H1 (cell line): ENCODE results near the gene ZNF560.

Experiments used
- BRCA1 ChIP-seq: IDR thresholded peaks from 2 replicates; pipeline ENCODE4 v1.6.1; 2012; ENCODE audit warnings: low read depth, low read length, improper control_type of control experiment
- CBX5 ChIP-seq: fragments of 300-800, 300-1000 bp; sonication (generic); IDR thresholded peaks from 2 replicates; pipeline ENCODE4 v1.7.1; 2016; ENCODE audit warnings: antibody characterized with exemption, low read length, low read depth
- CEBPB ChIP-seq: IDR thresholded peaks from 2 replicates; pipeline ENCODE4 v1.6.1; 2012; ENCODE audit warnings: low read depth, low read length
- EGR1 ChIP-seq: IDR thresholded peaks from 2 replicates; pipeline ENCODE4 v1.6.1; 2011; ENCODE audit warnings: low read depth, low read length, borderline replicate concordance
- JUN ChIP-seq: IDR thresholded peaks from 2 replicates; pipeline ENCODE4 v1.6.1; 2011; ENCODE audit warnings: low read depth, mild to moderate bottlenecking, improper control_type of control experiment, low read length
- POLR2A ChIP-seq, 2 experiments: IDR thresholded peaks; 1 replicate in 1 of 2; 2 replicates in 1 of 2; pipeline ENCODE4 v1.6.1; 2011; ENCODE audit warnings: low read depth in 2 of 2, low read length in 2 of 2, mild to moderate bottlenecking in 2 of 2; ENCODE audit errors: control extremely low read depth in 1 of 2
- POLR2AphosphoS5 ChIP-seq: IDR thresholded peaks from 2 replicates; pipeline ENCODE4 v1.6.1; 2011; ENCODE audit warnings: low read depth, low read length
- RAD21 ChIP-seq, 2 experiments: IDR thresholded peaks in 1 of 2; conservative IDR thresholded peaks in 1 of 2; 2 replicates each; pipeline ENCODE4 v1.6.1; 2011; ENCODE audit warnings: low read depth in 2 of 2, low read length in 2 of 2, improper control_type of control experiment in 1 of 2, inconsistent platforms in 1 of 2, mild to moderate bottlenecking in 1 of 2, moderate library complexity in 1 of 2
- RBBP5 ChIP-seq: IDR thresholded peaks from 2 replicates; pipeline ENCODE4 v1.7.1; 2012; ENCODE audit warnings: low read depth, mild to moderate bottlenecking, inconsistent platforms, low read length, moderate library complexity, borderline replicate concordance
- RXRA ChIP-seq: IDR thresholded peaks from 2 replicates; pipeline ENCODE4 v1.6.1; 2011; ENCODE audit warnings: low read depth, mild to moderate bottlenecking, low read length, moderate library complexity; ENCODE audit not compliant: insufficient read depth
- SP4 ChIP-seq: IDR thresholded peaks from 2 replicates; pipeline ENCODE4 v1.6.1; 2012; ENCODE audit warnings: low read length, inconsistent platforms
- SRF ChIP-seq: IDR thresholded peaks from 2 replicates; pipeline ENCODE4 v1.6.1; 2011; ENCODE audit warnings: mild to moderate bottlenecking, low read depth, low read length, moderate library complexity
- TF ChIP-seq, protein P1 (sequence below), 3 experiments: IDR thresholded peaks; 1 replicate in 2 of 3; 2 replicates in 1 of 3; pipeline versions ENCODE4 v1.5.1 to v1.6.1; 2011; ENCODE audit warnings: low read length in 3 of 3, mild to moderate bottlenecking in 3 of 3, inconsistent platforms in 2 of 3, low read depth in 1 of 3, moderate library complexity in 1 of 3; ENCODE audit not compliant: insufficient read depth in 1 of 3; ENCODE audit errors: control extremely low read depth in 1 of 3

DNA sequence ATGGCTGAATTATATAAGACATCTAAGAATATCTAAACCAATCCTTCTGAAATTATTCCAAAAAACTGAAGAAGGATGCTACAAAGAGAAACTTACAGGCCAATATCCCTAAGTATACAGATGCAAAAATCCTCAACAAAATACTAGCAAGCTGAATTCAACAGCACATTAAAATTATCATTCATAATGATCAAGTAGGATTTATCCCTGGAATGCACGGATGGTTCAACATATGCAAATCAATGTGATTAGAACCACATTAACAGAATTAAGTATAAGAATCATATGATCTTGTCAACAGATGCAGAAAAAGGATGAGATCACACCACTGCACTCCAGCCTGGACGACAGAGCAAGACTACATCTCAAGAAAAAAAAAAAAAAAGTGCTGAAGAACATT, 13.3 kb downstream of the ZNF560 start:
- TF ChIP-seq, protein P1, sequence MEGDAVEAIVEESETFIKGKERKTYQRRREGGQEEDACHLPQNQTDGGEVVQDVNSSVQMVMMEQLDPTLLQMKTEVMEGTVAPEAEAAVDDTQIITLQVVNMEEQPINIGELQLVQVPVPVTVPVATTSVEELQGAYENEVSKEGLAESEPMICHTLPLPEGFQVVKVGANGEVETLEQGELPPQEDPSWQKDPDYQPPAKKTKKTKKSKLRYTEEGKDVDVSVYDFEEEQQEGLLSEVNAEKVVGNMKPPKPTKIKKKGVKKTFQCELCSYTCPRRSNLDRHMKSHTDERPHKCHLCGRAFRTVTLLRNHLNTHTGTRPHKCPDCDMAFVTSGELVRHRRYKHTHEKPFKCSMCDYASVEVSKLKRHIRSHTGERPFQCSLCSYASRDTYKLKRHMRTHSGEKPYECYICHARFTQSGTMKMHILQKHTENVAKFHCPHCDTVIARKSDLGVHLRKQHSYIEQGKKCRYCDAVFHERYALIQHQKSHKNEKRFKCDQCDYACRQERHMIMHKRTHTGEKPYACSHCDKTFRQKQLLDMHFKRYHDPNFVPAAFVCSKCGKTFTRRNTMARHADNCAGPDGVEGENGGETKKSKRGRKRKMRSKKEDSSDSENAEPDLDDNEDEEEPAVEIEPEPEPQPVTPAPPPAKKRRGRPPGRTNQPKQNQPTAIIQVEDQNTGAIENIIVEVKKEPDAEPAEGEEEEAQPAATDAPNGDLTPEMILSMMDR (IDR thresholded peaks at IDR 0.05; ENCODE audit: control extremely low read depth in 1 of 3, insufficient read depth in 1 of 3, low read depth in 1 of 3, low read length in 3 of 3) = no peak
- TF ChIP-seq JUN (no peak), RXRA (no peak), SP4 (no peak), POLR2A (IDR thresholded peaks at IDR 0.05; ENCODE audit: control extremely low read depth in 1 of 2, low read depth in 2 of 2, low read length in 2 of 2) (no peak), RAD21 (IDR thresholded peaks at IDR 0.05 in 1 of 2, conservative IDR thresholded peaks at IDR 0.05 in 1 of 2; ENCODE audit: low read depth in 2 of 2, low read length in 2 of 2) (no peak), POLR2AphosphoS5 (no peak), BRCA1 (no peak), EGR1 (no peak), RBBP5 (no peak), CEBPB (no peak), SRF (no peak), CBX5 (no peak)
